ENCODE data around the gene AGAP1.

The AGAP1 gene

DNA sequence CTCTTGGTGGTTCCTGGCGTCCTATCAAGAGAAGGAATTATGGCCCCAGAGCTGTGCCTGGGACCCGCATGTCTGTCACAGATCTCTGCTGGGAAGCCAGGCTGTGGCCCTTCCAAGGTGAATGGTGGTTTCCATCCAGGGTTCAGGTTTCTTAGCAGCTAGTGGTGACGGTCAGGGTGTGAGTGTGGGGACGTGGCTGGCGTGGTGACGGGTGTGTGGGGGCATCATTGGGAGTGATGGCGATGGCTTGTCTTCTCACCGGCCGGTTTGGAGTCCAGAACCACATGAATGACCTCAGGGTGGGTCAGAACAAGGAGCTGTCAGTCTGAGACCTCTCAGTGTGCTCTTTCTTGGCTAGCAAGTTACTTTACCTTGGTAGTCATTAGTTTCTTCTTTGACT lies 52.6 kb downstream of the AGAP1 start:
- DNase-seq, result no peak

GRCh38 chr2:235549735-235550377 lies 56.0 kb downstream of the AGAP1 start:
- DNase-seq, result no peak

- no peak for DNase-seq
Measured at GRCh38 chr2:235550378-235550760, 56.5 kb downstream of the AGAP1 start.

GRCh38 chr2:235550946-235551345 lies 57.1 kb downstream of the AGAP1 start:
- no peak for DNase-seq

- peak in 47 of 56 donors; percentile 12 to 81 (median 50) for DNase-seq
Measured at GRCh38 chr2:235551965-235552364, 58.1 kb downstream of the AGAP1 start.

DNA sequence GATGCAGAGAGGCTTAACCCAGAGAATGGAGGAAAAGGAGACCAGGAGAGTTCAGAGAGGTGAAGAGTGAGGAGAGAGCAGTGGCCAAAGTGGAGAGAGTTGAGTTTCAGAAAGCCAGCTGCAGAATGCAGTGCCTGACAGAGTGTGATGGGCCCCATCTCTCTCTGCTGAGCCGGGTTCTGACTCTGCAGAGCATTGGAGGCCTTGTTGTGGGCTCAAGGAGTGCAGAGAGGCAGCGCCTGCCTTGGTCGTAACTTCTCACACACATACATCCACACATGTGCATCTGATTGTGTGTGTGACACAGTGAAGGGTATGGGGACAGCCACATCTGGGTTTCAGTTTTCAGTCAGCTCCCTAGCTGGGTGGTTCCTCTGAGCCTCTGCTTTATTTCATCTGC lies 58.8 kb downstream of the AGAP1 start:
- DNase-seq, result no peak

DNA sequence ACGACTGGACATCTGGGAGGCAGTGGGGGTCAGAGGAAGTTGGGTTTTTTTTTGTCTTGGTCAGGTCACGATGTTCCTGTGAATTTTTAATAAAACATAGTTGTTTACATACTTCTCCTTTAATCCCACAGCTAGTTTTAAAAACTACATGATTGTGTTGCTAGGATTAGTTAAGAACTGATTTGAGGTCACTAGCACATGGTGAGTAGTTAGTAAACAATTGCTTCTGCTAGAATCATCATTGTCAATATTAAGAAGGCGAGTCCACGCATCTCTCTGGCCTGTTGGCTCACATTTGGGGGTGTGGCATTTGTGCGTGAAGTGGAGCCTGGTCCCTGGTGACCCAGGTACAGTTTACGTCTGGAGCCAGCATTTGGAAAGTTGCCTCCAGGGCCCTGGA lies 59.4 kb downstream of the AGAP1 start:
- DNase-seq, result no peak

GRCh38 chr2:235553696-235554100 lies 59.9 kb downstream of the AGAP1 start:
- peak in 1 of 56 donors; percentile 25 for DNase-seq

GRCh38 chr2:235554385-235554784 lies 60.5 kb downstream of the AGAP1 start:
- no peak for DNase-seq

DNA sequence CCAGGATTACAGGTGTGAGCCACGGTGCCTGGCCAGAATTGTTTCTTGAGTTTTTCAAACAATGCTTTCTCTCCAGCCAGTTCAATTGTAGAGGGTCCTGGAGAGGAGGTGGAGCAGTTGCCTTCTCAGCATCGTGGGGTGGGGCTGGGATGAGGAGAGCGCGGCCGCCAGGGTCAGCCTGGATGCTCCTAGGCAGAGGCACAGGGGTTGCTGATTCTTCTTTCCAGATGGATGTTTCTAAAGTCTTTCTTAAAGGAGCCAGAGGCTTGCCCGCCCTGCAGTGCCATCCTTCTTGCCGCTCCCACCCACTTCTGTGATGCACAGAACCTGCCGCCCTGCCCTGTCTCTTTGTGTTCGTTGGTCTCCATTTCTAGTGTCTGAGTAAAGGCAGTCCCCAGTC lies 61.1 kb downstream of the AGAP1 start:
- DNase-seq, result no peak

- peak in 3 of 56 donors; percentile 17 to 34 (median 24) for DNase-seq
Measured at GRCh38 chr2:235555371-235555770, 61.5 kb downstream of the AGAP1 start.

GRCh38 chr2:235556086-235556485 lies 62.2 kb downstream of the AGAP1 start:
- DNase-seq, result no peak

DNA sequence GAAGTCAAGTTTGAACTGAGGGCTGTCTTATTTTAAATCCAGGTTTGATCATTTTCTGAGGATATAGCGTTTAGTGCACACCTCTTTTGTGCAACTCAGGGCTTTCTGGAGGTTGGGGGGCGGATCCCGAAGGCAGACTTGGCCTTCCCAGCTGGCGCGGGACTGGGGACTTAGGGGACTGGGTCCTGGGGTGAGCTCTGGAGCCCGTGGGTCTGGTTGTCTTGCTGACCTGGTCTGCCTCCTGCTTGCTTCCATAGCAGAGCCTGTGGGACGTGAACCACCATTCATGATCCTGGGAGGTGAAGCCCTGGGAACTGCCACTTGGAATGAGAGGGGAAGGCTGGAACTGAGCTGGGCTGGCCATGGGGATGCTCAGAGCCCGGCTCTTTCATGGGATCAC lies 63.1 kb downstream of the AGAP1 start:
- no peak for DNase-seq

- DNase-seq, result no peak
Measured at GRCh38 chr2:235557903-235558302, 64.1 kb downstream of the AGAP1 start.

GRCh38 chr2:235558572-235558971 lies 64.7 kb downstream of the AGAP1 start:
- no peak for DNase-seq

DNA sequence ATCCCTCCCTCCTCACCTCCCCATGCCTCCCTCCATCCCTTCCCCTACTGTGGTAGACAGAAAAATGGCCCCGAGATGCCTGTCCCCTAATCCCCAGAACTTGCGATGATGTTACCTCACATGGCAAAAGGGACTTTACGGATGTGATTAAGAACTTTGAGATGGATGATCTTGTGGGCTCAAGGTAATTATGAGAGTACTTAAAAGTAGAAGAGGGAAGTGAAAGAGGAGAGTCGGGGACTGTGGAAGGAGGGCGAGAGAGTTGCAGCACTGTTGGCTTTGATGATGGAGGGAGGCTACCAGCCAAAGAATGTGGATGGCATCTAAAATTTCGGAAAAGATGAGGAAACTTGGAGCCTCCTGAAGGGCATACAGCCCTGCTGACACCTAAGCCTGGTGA lies 66.5 kb downstream of the AGAP1 start:
- DNase-seq, result no peak

DNA sequence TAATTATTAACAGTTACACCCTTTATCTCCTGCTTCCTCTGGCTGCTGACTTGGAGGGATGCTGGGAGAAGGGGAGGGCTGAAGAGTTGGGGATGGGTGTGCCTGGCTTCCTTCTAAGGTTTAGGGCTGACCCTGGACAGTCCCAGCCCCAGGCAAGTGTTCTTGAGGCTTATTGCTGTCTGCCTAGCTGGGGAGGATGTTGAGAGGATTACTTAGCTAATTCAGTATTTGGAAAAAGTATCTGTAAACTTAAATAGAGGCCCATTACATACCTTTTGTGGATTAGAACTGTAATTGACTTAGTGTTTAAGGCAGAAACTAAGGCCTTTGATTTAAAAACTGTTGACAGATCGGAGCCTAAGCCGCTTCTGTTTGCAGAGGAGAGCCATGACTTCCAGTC lies 67.6 kb downstream of the AGAP1 start:
- no peak for DNase-seq

- no peak for DNase-seq
Measured at GRCh38 chr2:235562065-235562747, 68.4 kb downstream of the AGAP1 start.

- DNase-seq, result no peak
Measured at GRCh38 chr2:235563056-235563910, 69.4 kb downstream of the AGAP1 start.

- DNase-seq, result no peak
Measured at GRCh38 chr2:235564066-235564465, 70.2 kb downstream of the AGAP1 start.

- no peak for DNase-seq
Measured at GRCh38 chr2:235564884-235565530, 71.2 kb downstream of the AGAP1 start.

GRCh38 chr2:235566415-235566814 lies 72.6 kb downstream of the AGAP1 start:
- no peak for DNase-seq

All from nucleus accumbens (tissue), 56 donors.